ENCODE measurements around the gene MAST2. TPM values are rescaled to one million over a fixed set of nuclear protein-coding genes. Genes with fewer than 3 reads are reported as not detected.

MAST2 gene
- total and polyA plus RNA-seq, 3 experiments from 2014 or later, result 5.6 to 29.9 (median 29.5) TPM

DNA sequence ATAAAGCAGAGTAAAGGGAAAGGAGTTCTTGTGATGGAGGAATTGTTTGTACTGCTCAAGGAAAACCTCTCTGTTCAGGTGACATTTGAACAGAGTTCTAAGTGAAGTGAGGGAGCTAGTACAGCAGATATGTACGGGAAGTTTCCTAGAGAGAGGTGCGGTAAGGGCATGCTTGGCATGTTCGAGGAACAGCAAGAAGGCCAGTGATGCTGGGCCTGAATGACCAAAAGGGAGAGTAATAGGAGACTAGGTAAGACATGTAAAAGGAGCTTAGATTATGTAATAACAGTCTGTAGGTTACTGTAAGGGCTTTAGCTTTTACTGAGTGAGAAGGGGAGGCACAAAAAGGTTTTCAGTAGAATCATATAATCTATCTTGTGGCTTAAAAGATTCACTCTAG is 265.1 kb downstream of the MAST2 start:
- Mint-ChIP-seq H3K9me3 (no peaks in the 10 kb centered on the region), H3K27ac (no peak overlapping the region), H3K4me3 (no peak overlapping the region), H3K27me3 (no peaks in the 10 kb centered on the region), H3K36me3 (no peaks in the 10 kb centered on the region), H3K4me1 (peaks cover 10 to 19% (median 14%) of the 10 kb centered on the region in 3 donors)
- Histone ChIP-seq H3K4me3 (ENCODE audit: low read length) (no peak overlapping the region), H3K9me3 (ENCODE audit: low read length) (no peaks in the 10 kb centered on the region), H3K27ac (ENCODE audit: low read depth, low read length) (no peak overlapping the region), H3K27me3 (ENCODE audit: insufficient read depth, low read length, poor library complexity, severe bottlenecking) (no peaks in the 10 kb centered on the region), H3K4me1 (ENCODE audit: insufficient read depth, low read length) (peaks cover 12% of the 10 kb centered on the region), H3K36me3 (ENCODE audit: insufficient read depth, low read length) (no peaks in the 10 kb centered on the region)
- CTCF ChIA-PET, result interaction anchor here (0.8 to 1.2 kb wide), 2 partner anchors 9 to 98 kb away, joined by 3 read pairs; no protein-coding TSS in a partner anchor
- DNase-seq, result no peak
- POLR2A ChIA-PET, result no interaction called here

GRCh38 chr1:46070164-46070814 is 266.9 kb downstream of the MAST2 start:
- no peak overlapping the region for H3K4me3 Mint-ChIP-seq
- CTCF ChIA-PET, result no interaction called here
- no peaks in the 10 kb centered on the region for H3K9me3 ChIP-seq (ENCODE audit: low read length)
- no peaks in the 10 kb centered on the region for H3K9me3 Mint-ChIP-seq
- H3K27me3 ChIP-seq (ENCODE audit: insufficient read depth, low read length, poor library complexity, severe bottlenecking), result no peaks in the 10 kb centered on the region
- no peaks in the 10 kb centered on the region for H3K36me3 ChIP-seq (ENCODE audit: insufficient read depth, low read length)
- H3K4me1 Mint-ChIP-seq, result peaks cover 4 to 8% (median 5%) of the 10 kb centered on the region in 3 donors
- H3K27me3 Mint-ChIP-seq, result no peaks in the 10 kb centered on the region
- peaks cover 6% of the 10 kb centered on the region for H3K4me1 ChIP-seq (ENCODE audit: insufficient read depth, low read length)
- POLR2A ChIA-PET, result no interaction called here
- peak overlapping the region; percentile 41 for H3K27ac ChIP-seq (ENCODE audit: low read depth, low read length)
- no peak overlapping the region for H3K27ac Mint-ChIP-seq
- no peak overlapping the region for H3K4me3 ChIP-seq (ENCODE audit: low read length)
- no peak for DNase-seq
- H3K36me3 Mint-ChIP-seq, result peaks cover 0 to 2% (median 0%) of the 10 kb centered on the region in 3 donors

- no peak overlapping the region for H3K4me3 Mint-ChIP-seq
- POLR2A ChIA-PET, result no interaction called here
- CTCF ChIA-PET, result no interaction called here
These were observed 269.6 kb downstream of the MAST2 start for GRCh38 chr1:46072975-46073374.

DNA sequence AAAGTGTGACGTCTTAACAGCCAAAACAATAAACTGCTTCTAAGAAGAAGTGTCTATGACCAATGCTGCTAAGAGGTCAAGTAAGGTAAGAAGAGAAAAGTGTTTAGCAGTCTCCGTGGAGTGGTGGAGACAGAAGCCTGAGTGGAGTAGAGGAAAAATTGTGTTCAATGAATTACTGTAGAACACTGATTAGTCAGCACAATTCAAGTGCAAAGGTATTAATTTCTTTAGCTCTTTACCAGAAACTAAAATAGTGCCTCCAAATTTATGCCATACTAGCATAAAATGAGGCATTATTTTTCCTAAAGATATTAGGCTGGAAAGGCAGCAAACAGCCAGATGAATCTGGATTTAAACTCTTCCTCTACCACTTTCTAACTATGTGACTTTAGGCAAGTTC is 272.9 kb downstream of the MAST2 start:
- Histone ChIP-seq H3K4me3 (ENCODE audit: low read length) (no peak overlapping the region), H3K27me3 (ENCODE audit: insufficient read depth, low read length, poor library complexity, severe bottlenecking) (no peaks in the 10 kb centered on the region), H3K27ac (ENCODE audit: low read depth, low read length) (no peak overlapping the region), H3K4me1 (ENCODE audit: insufficient read depth, low read length) (no peaks in the 10 kb centered on the region), H3K9me3 (ENCODE audit: low read length) (no peaks in the 10 kb centered on the region), H3K36me3 (ENCODE audit: insufficient read depth, low read length) (no peaks in the 10 kb centered on the region)
- Mint-ChIP-seq H3K36me3 (peaks cover 0 to 4% (median 0%) of the 10 kb centered on the region in 3 donors), H3K4me3 (no peak overlapping the region), H3K4me1 (no peaks in the 10 kb centered on the region), H3K27me3 (no peaks in the 10 kb centered on the region), H3K9me3 (no peaks in the 10 kb centered on the region), H3K27ac (no peak overlapping the region)
- ChIA-PET CTCF (no interaction called here), POLR2A (no interaction called here)
- DNase-seq, result no peak

More at GRCh38 chr1:46072975-46073374, 269.6 kb downstream of the MAST2 start:
- no peaks in the 10 kb centered on the region for H3K9me3 Mint-ChIP-seq
- DNase-seq, result no peak
- H3K27ac ChIP-seq (ENCODE audit: low read depth, low read length), result no peak overlapping the region
- no peaks in the 10 kb centered on the region for H3K36me3 ChIP-seq (ENCODE audit: insufficient read depth, low read length)
- no peak overlapping the region for H3K27ac Mint-ChIP-seq
- no peaks in the 10 kb centered on the region for H3K9me3 ChIP-seq (ENCODE audit: low read length)
- H3K27me3 ChIP-seq (ENCODE audit: insufficient read depth, low read length, poor library complexity, severe bottlenecking), result no peaks in the 10 kb centered on the region
- H3K4me1 Mint-ChIP-seq, result no peaks in the 10 kb centered on the region
- no peak overlapping the region for H3K4me3 ChIP-seq (ENCODE audit: low read length)
- no peaks in the 10 kb centered on the region for H3K4me1 ChIP-seq (ENCODE audit: insufficient read depth, low read length)
- no peaks in the 10 kb centered on the region for H3K27me3 Mint-ChIP-seq
- peaks cover 0 to 4% (median 0%) of the 10 kb centered on the region in 3 donors for H3K36me3 Mint-ChIP-seq

DNA sequence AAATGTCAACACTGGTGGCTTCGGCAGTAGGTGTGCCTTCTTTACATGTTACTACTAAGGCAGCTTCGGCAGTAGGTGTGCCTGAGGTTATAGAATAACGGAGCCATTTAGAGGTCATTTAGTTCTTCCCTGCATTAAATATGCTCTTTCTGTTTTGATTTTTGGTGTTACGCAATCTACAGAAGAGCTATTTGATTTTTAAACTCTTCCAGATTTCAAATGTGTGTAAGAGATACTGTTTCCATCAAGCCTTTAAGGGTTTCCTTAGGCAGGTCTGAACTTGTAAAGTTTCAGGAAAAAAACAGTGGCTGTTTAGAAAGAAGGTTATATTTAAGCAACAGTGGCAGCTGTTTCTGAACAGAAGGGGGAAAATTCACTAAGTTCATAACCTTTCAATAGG is 274.2 kb downstream of the MAST2 start:
- H3K4me1 Mint-ChIP-seq, result no peaks in the 10 kb centered on the region
- no peak overlapping the region for H3K4me3 Mint-ChIP-seq
- Histone ChIP-seq H3K9me3 (ENCODE audit: low read length) (no peaks in the 10 kb centered on the region), H3K27ac (ENCODE audit: low read depth, low read length) (no peak overlapping the region), H3K36me3 (ENCODE audit: insufficient read depth, low read length) (no peaks in the 10 kb centered on the region), H3K27me3 (ENCODE audit: insufficient read depth, low read length, poor library complexity, severe bottlenecking) (no peaks in the 10 kb centered on the region), H3K4me1 (ENCODE audit: insufficient read depth, low read length) (no peaks in the 10 kb centered on the region), H3K4me3 (ENCODE audit: low read length) (no peak overlapping the region)
- no peak for DNase-seq
- no peak overlapping the region for H3K27ac Mint-ChIP-seq
- CTCF ChIA-PET, result no interaction called here
- POLR2A ChIA-PET, result no interaction called here
- peaks cover 0 to 4% (median 0%) of the 10 kb centered on the region in 3 donors for H3K36me3 Mint-ChIP-seq
- H3K27me3 Mint-ChIP-seq, result peaks cover 0 to 4% of the 10 kb centered on the region in 2 donors
- no peaks in the 10 kb centered on the region for H3K9me3 Mint-ChIP-seq

DNA sequence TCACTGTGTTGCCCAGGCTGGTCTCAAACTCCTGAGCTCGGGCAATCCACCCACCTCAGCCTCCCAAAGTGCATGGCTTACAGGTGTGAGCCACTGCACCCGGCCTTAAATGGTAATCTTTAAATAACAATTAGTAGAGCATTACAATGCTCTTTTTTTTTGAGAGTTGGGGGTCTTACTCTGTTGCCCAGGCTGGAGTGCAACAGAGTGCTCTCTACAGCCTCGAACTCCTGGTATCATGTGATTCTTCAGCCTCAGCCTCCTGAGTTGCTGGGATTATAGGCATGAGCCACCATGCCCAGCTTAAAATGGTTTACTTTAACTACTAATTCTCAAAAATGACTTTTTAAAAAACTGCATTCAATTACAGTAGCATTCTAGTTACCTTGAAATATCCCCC is 276.8 kb downstream of the MAST2 start:
- CTCF ChIA-PET, result no interaction called here
- Mint-ChIP-seq H3K4me1 (no peaks in the 10 kb centered on the region), H3K27ac (no peak overlapping the region), H3K9me3 (no peaks in the 10 kb centered on the region), H3K27me3 (peaks cover 0 to 4% of the 10 kb centered on the region in 2 donors), H3K4me3 (no peak overlapping the region), H3K36me3 (peaks cover 0 to 14% (median 3%) of the 10 kb centered on the region in 3 donors)
- Histone ChIP-seq H3K27ac (ENCODE audit: low read depth, low read length) (no peak overlapping the region), H3K9me3 (ENCODE audit: low read length) (no peaks in the 10 kb centered on the region), H3K4me1 (ENCODE audit: insufficient read depth, low read length) (no peaks in the 10 kb centered on the region), H3K4me3 (ENCODE audit: low read length) (no peak overlapping the region), H3K27me3 (ENCODE audit: insufficient read depth, low read length, poor library complexity, severe bottlenecking) (no peaks in the 10 kb centered on the region), H3K36me3 (ENCODE audit: insufficient read depth, low read length) (no peaks in the 10 kb centered on the region)
- POLR2A ChIA-PET, result interaction anchor here (0.6 kb wide), 1 partner anchor 50 kb away, joined by 3 read pairs; no protein-coding TSS in a partner anchor
- no peak for DNase-seq

DNA sequence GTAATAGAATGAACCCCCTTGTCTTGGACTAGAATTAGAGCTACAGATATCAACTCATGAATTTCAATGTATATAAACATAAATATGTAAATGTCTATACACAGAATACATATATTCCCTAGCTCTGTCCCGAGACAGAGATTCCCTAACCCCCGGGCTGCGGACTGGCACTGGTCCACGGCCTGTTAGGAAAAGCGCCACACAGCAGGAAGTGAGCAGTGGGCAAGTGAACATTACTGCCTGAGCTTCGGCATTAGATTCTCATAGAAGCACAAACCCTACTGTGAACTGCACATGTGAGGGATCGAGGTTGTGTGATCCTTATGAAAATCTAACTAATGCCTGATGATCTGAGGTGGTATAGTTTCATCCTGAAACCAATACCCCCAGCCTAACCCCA is 277.8 kb downstream of the MAST2 start:
- Histone ChIP-seq H3K27me3 (ENCODE audit: insufficient read depth, low read length, poor library complexity, severe bottlenecking) (no peaks in the 10 kb centered on the region), H3K36me3 (ENCODE audit: insufficient read depth, low read length) (no peaks in the 10 kb centered on the region), H3K4me1 (ENCODE audit: insufficient read depth, low read length) (no peaks in the 10 kb centered on the region), H3K9me3 (ENCODE audit: low read length) (no peaks in the 10 kb centered on the region), H3K4me3 (ENCODE audit: low read length) (no peak overlapping the region), H3K27ac (ENCODE audit: low read depth, low read length) (no peak overlapping the region)
- Mint-ChIP-seq H3K27ac (no peak overlapping the region), H3K9me3 (no peaks in the 10 kb centered on the region), H3K4me3 (no peak overlapping the region), H3K27me3 (peaks cover 0 to 4% of the 10 kb centered on the region in 2 donors), H3K36me3 (peaks cover 0 to 14% (median 0%) of the 10 kb centered on the region in 3 donors), H3K4me1 (no peaks in the 10 kb centered on the region)
- CTCF ChIA-PET, result no interaction called here
- no peak for DNase-seq
- POLR2A ChIA-PET, result no interaction called here

- ChIA-PET POLR2A (no interaction called here), CTCF (no interaction called here)
- no peaks in the 10 kb centered on the region for H3K4me1 ChIP-seq (ENCODE audit: insufficient read depth, low read length)
- H3K4me3 ChIP-seq (ENCODE audit: low read length), result no peak overlapping the region
- no peaks in the 10 kb centered on the region for H3K4me1 Mint-ChIP-seq
- no peaks in the 10 kb centered on the region for H3K9me3 ChIP-seq (ENCODE audit: low read length)
- no peak overlapping the region for H3K4me3 Mint-ChIP-seq
- peaks cover 1 to 4% of the 10 kb centered on the region in 2 donors for H3K27me3 Mint-ChIP-seq
- H3K27ac Mint-ChIP-seq, result no peak overlapping the region
- no peak overlapping the region for H3K27ac ChIP-seq (ENCODE audit: low read depth, low read length)
- H3K27me3 ChIP-seq (ENCODE audit: insufficient read depth, low read length, poor library complexity, severe bottlenecking), result no peaks in the 10 kb centered on the region
- H3K36me3 Mint-ChIP-seq, result peaks cover 0 to 14% (median 0%) of the 10 kb centered on the region in 3 donors
- no peak for DNase-seq
- H3K9me3 Mint-ChIP-seq, result no peaks in the 10 kb centered on the region
- H3K36me3 ChIP-seq (ENCODE audit: insufficient read depth, low read length), result no peaks in the 10 kb centered on the region
These were observed 278.2 kb downstream of the MAST2 start for GRCh38 chr1:46081619-46082018.
